Activated T-helper 1 cell treated with Interleukin-2 at 50 U/mL for 16 hours (primary cell): ENCODE measurements around the gene FAM83D.

Source experiments
- DNase-seq: peaks from one replicate; pipeline ENCODE4 v3.0.0-alpha.2; 2020; ENCODE audit warnings: low read depth

Gene FAM83D, protein sequence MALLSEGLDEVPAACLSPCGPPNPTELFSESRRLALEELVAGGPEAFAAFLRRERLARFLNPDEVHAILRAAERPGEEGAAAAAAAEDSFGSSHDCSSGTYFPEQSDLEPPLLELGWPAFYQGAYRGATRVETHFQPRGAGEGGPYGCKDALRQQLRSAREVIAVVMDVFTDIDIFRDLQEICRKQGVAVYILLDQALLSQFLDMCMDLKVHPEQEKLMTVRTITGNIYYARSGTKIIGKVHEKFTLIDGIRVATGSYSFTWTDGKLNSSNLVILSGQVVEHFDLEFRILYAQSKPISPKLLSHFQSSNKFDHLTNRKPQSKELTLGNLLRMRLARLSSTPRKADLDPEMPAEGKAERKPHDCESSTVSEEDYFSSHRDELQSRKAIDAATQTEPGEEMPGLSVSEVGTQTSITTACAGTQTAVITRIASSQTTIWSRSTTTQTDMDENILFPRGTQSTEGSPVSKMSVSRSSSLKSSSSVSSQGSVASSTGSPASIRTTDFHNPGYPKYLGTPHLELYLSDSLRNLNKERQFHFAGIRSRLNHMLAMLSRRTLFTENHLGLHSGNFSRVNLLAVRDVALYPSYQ

GRCh38 chr20:38926142-38926933 is at the start of gene FAM83D:
Gene FAM83D (plus strand): TSS chr20:38926417. CDS start chr20:38926443, 26 bp downstream.
- DNase-seq: peak; percentile 85

DNA sequence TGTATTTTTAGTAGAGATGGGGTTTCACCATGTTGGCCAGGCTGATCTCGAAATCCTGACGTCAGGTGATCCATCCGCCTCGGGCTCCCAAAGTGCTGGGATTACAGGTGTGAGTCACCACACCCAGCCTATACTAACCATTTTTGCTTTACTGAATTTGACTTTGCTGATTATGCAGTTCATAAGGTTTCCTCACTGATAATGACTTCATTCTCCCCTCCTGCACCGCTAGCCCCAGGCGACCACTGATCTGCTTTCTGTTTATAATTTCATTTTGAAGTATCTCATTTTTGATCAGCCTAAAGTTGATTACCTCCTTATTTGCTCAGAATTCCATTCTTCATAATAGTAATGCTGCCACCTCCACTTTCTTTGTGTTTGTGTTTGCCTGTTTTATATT is 48.7 kb upstream of the FAM83D start:
- DNase-seq: no peak

GRCh38 chr20:38878866-38879265 is 47.4 kb upstream of the FAM83D start:
- no peak for DNase-seq

DNA sequence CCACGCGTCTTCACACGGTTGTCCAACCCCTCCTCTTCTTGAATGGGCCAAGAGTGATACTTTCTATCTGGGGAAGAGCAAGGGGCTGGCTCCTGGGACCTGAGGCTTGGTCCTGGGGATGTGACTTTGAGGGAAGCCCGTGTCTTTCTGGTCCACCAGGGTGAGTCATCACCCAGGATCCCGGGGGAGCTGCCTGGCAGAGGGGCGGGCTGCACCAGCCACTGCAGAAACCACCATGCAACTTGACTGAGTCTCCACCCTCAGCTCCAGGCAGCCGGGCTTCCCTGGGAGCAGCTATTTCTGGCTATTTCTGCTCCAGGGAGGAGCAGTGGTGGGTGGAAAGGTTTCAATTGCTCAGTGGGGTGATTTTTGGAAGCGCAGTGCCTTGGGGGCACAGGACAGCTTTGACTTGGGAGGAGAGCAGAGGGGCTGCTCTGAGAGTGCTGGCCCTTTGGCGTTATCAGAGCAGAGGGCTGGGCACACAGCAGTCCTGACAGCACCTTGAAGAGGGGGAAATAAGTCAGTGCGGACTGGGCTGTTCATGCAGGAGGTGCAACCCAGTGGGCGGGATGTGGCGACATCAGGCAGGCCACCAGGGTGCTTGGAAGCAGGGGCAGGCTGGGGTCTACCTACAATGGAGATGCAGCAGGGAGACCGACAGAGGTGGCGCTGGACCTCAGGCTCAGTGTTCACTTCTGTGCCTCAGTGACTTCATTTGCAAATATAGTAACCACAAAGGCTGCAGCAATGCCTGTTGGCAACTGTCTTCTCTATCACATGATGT is 45.1 kb upstream of the FAM83D start:
- no peak for DNase-seq

- DNase-seq: no peak
Observed at GRCh38 chr20:38881806-38882440, 44.3 kb upstream of the FAM83D start.

DNA sequence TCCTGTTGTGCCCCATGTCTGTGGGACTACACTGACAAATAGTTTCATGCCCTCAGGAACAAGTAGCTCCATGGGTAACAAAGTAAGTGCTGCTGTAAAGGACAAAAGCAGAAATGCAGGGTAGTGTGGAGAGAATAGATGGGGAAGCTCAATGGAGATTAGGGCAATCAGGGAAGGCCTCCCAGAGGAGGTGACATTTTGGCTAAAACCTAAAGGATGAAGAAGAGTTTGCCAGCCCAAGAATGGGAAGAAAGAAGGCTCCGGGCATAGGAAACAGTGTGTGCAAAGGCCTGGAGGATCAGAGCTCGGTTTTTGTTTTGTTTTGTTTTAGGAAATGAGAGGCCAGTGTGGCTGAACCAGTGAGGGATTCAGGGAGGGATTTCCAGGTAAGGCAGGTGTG is 43.6 kb upstream of the FAM83D start:
- DNase-seq: no peak

GRCh38 chr20:38883081-38883980 is 42.9 kb upstream of the FAM83D start:
- no peak for DNase-seq

DNA sequence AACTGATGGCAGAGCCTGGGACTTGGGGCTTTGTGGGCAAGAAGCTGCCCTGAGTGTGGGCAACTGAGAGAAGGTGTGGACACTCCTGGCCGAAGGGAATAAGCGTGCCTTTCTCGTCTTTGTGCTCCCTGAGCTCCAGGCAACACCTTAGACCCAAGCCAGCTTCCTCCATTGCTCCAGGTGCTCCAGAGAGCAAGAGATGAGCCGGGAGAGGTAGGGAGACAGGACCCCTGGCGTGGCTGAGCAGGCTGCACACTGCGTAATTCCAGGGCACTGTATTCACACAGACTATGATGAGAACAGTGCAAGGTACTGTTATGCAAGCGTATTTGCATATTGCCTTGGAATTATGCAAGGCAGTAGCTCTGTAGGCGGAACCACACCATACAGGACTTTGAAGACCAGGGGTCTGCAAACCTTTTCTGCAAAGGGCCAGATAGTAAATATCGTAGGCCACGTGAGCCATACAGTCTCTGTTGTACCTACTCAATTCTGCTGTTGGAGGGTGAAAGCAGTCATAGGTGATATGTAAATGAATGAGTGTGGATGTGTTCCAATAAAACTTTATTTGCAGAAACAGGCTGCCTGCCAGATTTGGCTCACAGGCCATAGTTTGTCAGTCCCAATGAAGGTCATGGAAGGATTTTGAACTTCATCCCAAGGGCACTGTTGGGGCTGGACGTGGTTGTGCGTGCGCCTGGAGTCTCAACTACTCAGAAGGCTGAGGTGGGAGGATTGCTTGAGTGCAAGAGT is 42.1 kb upstream of the FAM83D start:
- DNase-seq: no peak

GRCh38 chr20:38885357-38885756 is 40.9 kb upstream of the FAM83D start:
- no peak for DNase-seq

GRCh38 chr20:38888059-38888831 is 38.0 kb upstream of the FAM83D start:
- DNase-seq: no peak

- DNase-seq: no peak
Observed at GRCh38 chr20:38889050-38889449, 37.2 kb upstream of the FAM83D start.

- no peak for DNase-seq
Observed at GRCh38 chr20:38889792-38890496, 36.3 kb upstream of the FAM83D start.

DNA sequence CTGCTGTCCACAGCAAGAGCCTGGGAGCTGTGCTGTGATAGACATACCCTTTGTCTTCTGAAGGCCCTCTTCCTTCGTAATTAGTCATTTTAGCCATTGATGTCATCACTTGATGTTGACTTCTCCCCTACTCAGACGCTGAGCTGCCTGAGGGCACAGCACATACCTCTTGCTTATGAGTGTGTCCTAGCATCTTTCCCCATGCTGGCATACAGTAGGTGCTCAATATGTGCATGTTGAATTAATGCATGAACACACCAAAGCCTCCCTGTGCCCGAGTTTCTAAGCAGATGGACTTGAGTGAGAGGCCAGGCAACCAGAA is 35.8 kb upstream of the FAM83D start:
- DNase-seq: no peak

- no peak for DNase-seq
Observed at GRCh38 chr20:38892091-38892981, 33.9 kb upstream of the FAM83D start.

DNA sequence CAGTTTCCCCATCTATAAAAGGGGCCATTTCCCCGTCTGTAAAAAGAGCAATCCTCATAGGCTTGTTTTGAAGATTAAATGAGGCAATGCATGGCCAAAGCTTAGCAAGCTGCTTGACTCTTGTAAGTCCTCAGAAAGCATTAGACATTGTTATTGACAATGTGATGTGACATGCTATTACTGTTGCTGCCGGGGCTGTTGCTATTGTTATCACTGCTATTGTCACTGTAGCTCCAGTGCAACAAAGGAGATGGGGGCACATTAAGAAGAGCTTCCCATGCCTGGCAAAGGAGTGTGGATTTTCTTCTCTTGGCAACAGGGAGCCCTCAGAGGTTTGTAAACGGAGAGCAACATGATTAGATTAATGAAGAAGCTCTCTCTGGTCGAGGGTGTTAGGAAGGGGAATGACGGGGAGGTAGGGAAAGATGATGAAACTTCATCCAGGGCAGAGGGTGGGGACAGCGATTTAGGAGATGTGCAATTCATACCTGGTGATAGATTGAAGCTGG is 33.1 kb upstream of the FAM83D start:
- no peak for DNase-seq

DNA sequence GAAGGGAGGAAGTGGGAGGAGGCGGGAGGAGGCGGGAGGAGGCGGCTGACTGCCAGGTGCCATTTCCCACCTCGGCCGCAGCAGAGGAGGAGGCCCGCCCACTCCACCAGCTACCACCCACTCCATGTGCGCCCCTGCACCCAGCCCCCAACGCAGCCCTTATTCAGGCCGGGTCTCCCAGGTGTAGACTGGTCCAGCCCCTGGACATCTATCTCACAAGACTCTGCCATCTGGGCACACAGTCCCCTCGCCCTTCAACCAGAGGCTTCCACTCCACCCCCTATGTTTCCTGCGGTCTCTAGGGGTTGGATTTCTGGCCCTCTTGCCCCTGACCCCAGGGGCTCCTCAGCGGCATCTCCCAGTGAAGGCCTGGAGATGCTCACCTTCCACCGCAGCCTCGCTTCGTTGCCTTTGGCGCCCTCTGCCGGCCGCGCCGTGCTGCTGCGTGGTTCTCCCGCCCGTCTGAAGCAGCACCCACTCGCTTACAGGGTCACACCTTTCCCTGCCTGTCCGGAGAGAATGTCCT is 32.6 kb upstream of the FAM83D start:
- peak; percentile 72 for DNase-seq
